ENCODE results near the gene PRR19. TPM values are rescaled to one million over a fixed set of nuclear protein-coding genes. Genes with fewer than 3 reads are reported as not detected.

PRR19 gene
- polyA plus RNA-seq, 3 donors = 0.35 to 0.51 (median 0.38) TPM

DNA sequence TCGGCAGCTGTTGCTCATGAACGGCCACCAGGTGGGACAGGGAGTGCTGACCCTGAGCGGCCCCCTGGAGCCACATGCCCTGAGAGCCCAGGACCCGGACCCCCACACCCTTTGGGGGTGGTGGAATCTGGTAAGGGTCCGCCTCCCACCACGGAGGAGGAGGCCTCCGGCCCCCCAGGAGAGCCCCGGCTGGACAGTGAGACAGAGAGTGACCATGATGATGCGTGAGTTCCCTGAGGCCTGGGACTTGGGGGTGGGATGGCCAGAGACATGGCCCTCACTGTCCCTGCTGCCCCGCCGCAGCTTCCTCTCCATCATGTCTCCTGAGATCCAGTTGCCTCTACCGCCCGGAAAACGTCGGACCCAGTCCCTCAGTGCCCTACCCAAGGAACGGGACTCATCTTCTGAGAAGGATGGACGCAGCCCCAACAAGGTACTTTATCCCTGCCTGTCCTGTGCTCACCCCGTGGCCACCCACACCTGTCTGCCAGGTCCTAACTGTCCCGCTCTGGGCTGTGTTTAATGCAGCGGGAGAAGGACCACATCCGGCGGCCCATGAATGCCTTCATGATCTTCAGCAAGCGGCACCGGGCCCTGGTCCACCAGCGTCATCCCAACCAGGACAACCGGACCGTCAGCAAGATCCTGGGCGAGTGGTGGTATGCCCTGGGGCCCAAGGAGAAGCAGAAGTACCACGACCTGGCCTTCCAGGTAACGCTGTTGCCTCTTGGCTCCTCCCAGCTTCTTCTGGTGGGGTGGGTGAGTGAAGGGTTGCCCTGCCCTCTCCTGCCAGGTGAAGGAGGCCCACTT lies 14.7 kb upstream of the PRR19 start:
- no peak overlapping the region for H3K4me2 ChIP-seq (replicated peaks; ENCODE audit: extremely low read depth, low read length, poor library complexity, severe bottlenecking)
- H4K20me1 ChIP-seq (ENCODE audit: insufficient read depth, low read length) = peaks cover 75% of the 10 kb centered on the region
- no peak for TF ChIP-seq CTCF (IDR thresholded peaks at IDR 0.05)
- Mint-ChIP-seq H3K4me3 (no peak overlapping the region), H3K27me3 (ENCODE audit: low read depth in 3 of 3) (peaks cover 0 to 5% (median 0%) of the 10 kb centered on the region in 3 donors), H3K4me1 (peaks cover 33% of the 10 kb centered on the region), H3K36me3 (peaks cover 37 to 52% of the 10 kb centered on the region in 2 donors), H3K9me3 (no peaks in the 10 kb centered on the region), H3K27ac (peak overlapping the region in 6 of 7 donors; percentile 32 to 98 (median 78))
- intact Hi-C loops (cut with micrococcal nuclease) = loop anchor here (2.0 to 10.0 kb wide), 4 partner anchors 16 to 152 kb away; partner anchors contain the start of genes PAFAH1B3 (in 1 of the 2), POU2F2 (in 1 of the 2) and PRR19 (in 1 of the 2)
- H3K9ac ChIP-seq (ENCODE audit: insufficient read depth, low read length, poor library complexity, severe bottlenecking) = no peak overlapping the region
- peak overlapping the region; percentile 43 to 56 for H3K27ac ChIP-seq (ENCODE audit: low read depth in 1 of 2, low read length in 2 of 2)
- peaks cover 33% of the 10 kb centered on the region for H3K79me2 ChIP-seq (ENCODE audit: insufficient read depth, low read length)
- no peak for DNase-seq
- H3K4me3 ChIP-seq (replicated peaks in 1 of 3; ENCODE audit: low read depth in 2 of 3, low read length in 3 of 3) = no peak overlapping the region
- peaks cover 42 to 53% of the 10 kb centered on the region in 2 donors for H3K4me1 ChIP-seq (ENCODE audit: control insufficient read depth in 1 of 2, insufficient read depth in 2 of 2, low read length in 2 of 2)
- H3K9me3 ChIP-seq (replicated peaks in 1 of 2; ENCODE audit: control insufficient read depth in 1 of 2, insufficient read depth in 1 of 2, low read length in 2 of 2) = no peaks in the 10 kb centered on the region
- H3K36me3 ChIP-seq (replicated peaks in 1 of 2; ENCODE audit: control insufficient read depth in 1 of 2, insufficient read depth in 2 of 2, low read length in 2 of 2) = peaks cover 48 to 52% of the 10 kb centered on the region in 2 donors
- 92% methylated on average over 25 of the region's 30 CpGs for WGBS (ENCODE audit: insufficient coverage)
- no peak overlapping the region for H2AFZ ChIP-seq (ENCODE audit: insufficient read depth, low read depth, low read length, poor library complexity, severe bottlenecking)
- H3K27me3 ChIP-seq (ENCODE audit: control insufficient read depth in 2 of 2, insufficient read depth in 2 of 2, low read length in 2 of 2) = no peaks in the 10 kb centered on the region

DNA sequence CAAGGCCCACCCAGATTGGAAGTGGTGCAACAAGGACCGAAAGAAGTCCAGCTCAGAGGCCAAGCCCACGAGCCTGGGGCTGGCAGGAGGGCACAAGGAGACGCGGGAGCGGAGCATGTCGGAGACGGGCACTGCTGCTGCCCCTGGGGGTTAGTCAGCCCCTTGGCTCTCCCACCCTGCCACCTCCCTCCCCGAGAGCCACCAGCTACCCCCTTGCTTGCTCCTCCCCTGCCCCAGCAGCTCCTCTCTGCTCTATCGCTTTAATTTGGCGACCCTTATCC lies 14.2 kb upstream of the PRR19 start:
- no peak overlapping the region for H3K4me2 ChIP-seq (replicated peaks; ENCODE audit: extremely low read depth, low read length, poor library complexity, severe bottlenecking)
- H3K9me3 ChIP-seq (replicated peaks in 1 of 2; ENCODE audit: control insufficient read depth in 1 of 2, insufficient read depth in 1 of 2, low read length in 2 of 2) = no peaks in the 10 kb centered on the region
- peaks cover 42 to 58% of the 10 kb centered on the region in 2 donors for H3K36me3 Mint-ChIP-seq
- H3K79me2 ChIP-seq (ENCODE audit: insufficient read depth, low read length) = peaks cover 30% of the 10 kb centered on the region
- no peak for DNase-seq
- H3K27ac ChIP-seq (ENCODE audit: low read depth in 1 of 2, low read length in 2 of 2) = peak overlapping the region; percentile 2 to 56
- no peaks in the 10 kb centered on the region for H3K27me3 ChIP-seq (ENCODE audit: control insufficient read depth in 2 of 2, insufficient read depth in 2 of 2, low read length in 2 of 2)
- WGBS (ENCODE audit: insufficient coverage) = 99% methylated on average over 10 of the region's 10 CpGs
- peaks cover 33% of the 10 kb centered on the region for H3K4me1 Mint-ChIP-seq
- peaks cover 78% of the 10 kb centered on the region for H4K20me1 ChIP-seq (ENCODE audit: insufficient read depth, low read length)
- peaks cover 54 to 57% of the 10 kb centered on the region in 2 donors for H3K36me3 ChIP-seq (replicated peaks in 1 of 2; ENCODE audit: control insufficient read depth in 1 of 2, insufficient read depth in 2 of 2, low read length in 2 of 2)
- H3K4me3 ChIP-seq (replicated peaks in 1 of 3; ENCODE audit: low read depth in 2 of 3, low read length in 3 of 3) = no peak overlapping the region
- no peaks in the 10 kb centered on the region for H3K9me3 Mint-ChIP-seq
- no peak overlapping the region for H3K4me3 Mint-ChIP-seq
- peaks cover 37 to 48% of the 10 kb centered on the region in 2 donors for H3K4me1 ChIP-seq (ENCODE audit: control insufficient read depth in 1 of 2, insufficient read depth in 2 of 2, low read length in 2 of 2)
- no peak overlapping the region for H2AFZ ChIP-seq (ENCODE audit: insufficient read depth, low read depth, low read length, poor library complexity, severe bottlenecking)
- peaks cover 0 to 5% (median 0%) of the 10 kb centered on the region in 3 donors for H3K27me3 Mint-ChIP-seq (ENCODE audit: low read depth in 3 of 3)
- no peak overlapping the region for H3K9ac ChIP-seq (ENCODE audit: insufficient read depth, low read length, poor library complexity, severe bottlenecking)
- no peak for TF ChIP-seq CTCF (IDR thresholded peaks at IDR 0.05)
- peak overlapping the region in 3 of 7 donors; percentile 42 to 88 (median 81) for H3K27ac Mint-ChIP-seq
- intact Hi-C loops (cut with micrococcal nuclease) = loop anchor here (2.0 to 10.0 kb wide), 4 partner anchors 15 to 153 kb away; partner anchors contain the start of genes PAFAH1B3 (in 1 of the 2), POU2F2 (in 1 of the 2) and PRR19 (in 1 of the 2)
